PC-9 (cell line): ENCODE results near the gene KRT16. TPM values are rescaled to one million over a fixed set of nuclear protein-coding genes. Genes with fewer than 3 reads are reported as not detected.

Experiments used
- BruUV-seq: library from RNA; stranded (reverse); fragments of 400-500 nt; replicated peaks from 2 replicates; lab custom pipeline; 2021; lab: Mats Ljungman, UMichigan
- CTCF ChIA-PET: fragments of 300-600 bp; sonication (Branson Sonifier 250); formaldehyde crosslinking; loops from one replicate; lab custom pipeline; 2022; ENCODE audit warnings: antibody characterized with exemption; lab: Charles Lee
- POLR2A ChIA-PET: fragments of 300-600 bp; sonication (Branson Sonifier 250); formaldehyde crosslinking; loops from one replicate; lab custom pipeline; 2022; ENCODE audit warnings: antibody characterized with exemption; ENCODE audit not compliant: unreplicated experiment; lab: Charles Lee
- DNase-seq, 2 experiments: peaks; one replicate each; pipeline versions ENCODE4 v3.0.0 to v3.0.0-alpha.2; 2015 to 2022; ENCODE audit warnings: mixed read lengths in 1 of 2
- H2AFZ ChIP-seq: fragments of 200-600 bp; sonication (generic); 2 replicates; pipeline ENCODE4 v1.8.1; 2017; ENCODE audit warnings: antibody characterized with exemption
- H3F3A ChIP-seq: fragments of 200-600 bp; sonication (generic); 2 replicates; pipeline ENCODE4 v1.8.1; 2017; ENCODE audit warnings: antibody characterized with exemption, mild to moderate bottlenecking, low read depth; ENCODE audit not compliant: insufficient read depth
- H3K27ac ChIP-seq: fragments of 200-600 bp; sonication (generic); 2 replicates; pipeline ENCODE4 v1.6.1; 2016; ENCODE audit warnings: mixed run types
- H3K27me3 ChIP-seq: fragments of 200-600 bp; sonication (generic); 2 replicates; pipeline ENCODE4 v1.6.1; 2016; ENCODE audit warnings: low read depth, mixed run types; ENCODE audit not compliant: insufficient read depth
- H3K36me3 ChIP-seq: fragments of 200-600 bp; sonication (generic); 2 replicates; pipeline ENCODE4 v1.6.1; 2016; ENCODE audit warnings: low read depth, mixed run types
- H3K4me1 ChIP-seq: fragments of 200-600 bp; sonication (generic); replicated peaks from 2 replicates; pipeline ENCODE4 v1.6.1; 2016; ENCODE audit warnings: mixed run types; ENCODE audit not compliant: insufficient read depth
- H3K4me2 ChIP-seq: fragments of 200-600 bp; sonication (generic); 2 replicates; pipeline ENCODE4 v1.6.1; 2017; ENCODE audit warnings: mixed run types
- H3K4me3 ChIP-seq: fragments of 200-600 bp; sonication (generic); 2 replicates; pipeline ENCODE4 v1.6.1; 2016; ENCODE audit warnings: mixed run types
- H3K79me2 ChIP-seq: fragments of 200-600 bp; sonication (generic); 2 replicates; pipeline ENCODE4 v1.6.1; 2017; ENCODE audit warnings: low read depth, mixed run types
- H3K9me2 ChIP-seq: fragments of 200-600 bp; sonication (generic); 2 replicates; pipeline ENCODE4 v1.8.1; 2017; ENCODE audit warnings: mild to moderate bottlenecking; ENCODE audit not compliant: insufficient read depth
- H3K9me3 ChIP-seq: fragments of 200-600 bp; sonication (generic); 2 replicates; pipeline ENCODE4 v1.8.1; 2016; ENCODE audit warnings: low read depth; ENCODE audit not compliant: insufficient read depth
- H4K20me1 ChIP-seq: fragments of 200-600 bp; sonication (generic); 2 replicates; pipeline ENCODE4 v1.8.1; 2017; ENCODE audit not compliant: insufficient read depth
- CTCF ChIP-seq: fragments of 200-600 bp; sonication (generic); conservative IDR thresholded peaks from 2 replicates; pipeline ENCODE4 v1.6.1; 2017; ENCODE audit warnings: mixed run types, antibody characterized with exemption, mild to moderate bottlenecking, moderate library complexity
- EZH2 ChIP-seq: fragments of 200-600 bp; sonication (generic); IDR thresholded peaks from 2 replicates; pipeline ENCODE4 v1.8.0; 2017; ENCODE audit warnings: antibody characterized with exemption, low read depth
- intact Hi-C: fragments of 100-400 bp; cut with micrococcal nuclease; formaldehyde crosslinking; loops from one replicate; pipeline ENCODE4 v1.10.0; 2022; ENCODE audit not compliant: unreplicated experiment
- total RNA-seq: library from RNA; stranded (reverse); gene quantifications from 2 replicates; pipeline ENCODE4 v1.2.3, GENCODE V29; 2021

KRT16 gene
- total RNA-seq, 1 experiment from 2014 or later = 41.7 TPM

- no peaks in the 10 kb centered on the region for H3K4me1 ChIP-seq
- no peaks in the 10 kb centered on the region for H3K79me2 ChIP-seq
- H3F3A ChIP-seq = 0 out of 2 replicates have a peak, but pooled peaks cover 2% of the 10 kb centered on the region
- DNase-seq = no peak
- no peak overlapping the region for H3K4me2 ChIP-seq
- intact Hi-C loops = no loop called here
- H3K36me3 ChIP-seq = no peaks in the 10 kb centered on the region
- no peaks in the 10 kb centered on the region for H4K20me1 ChIP-seq
- no peaks in the 10 kb centered on the region for H3K9me2 ChIP-seq
- no peak overlapping the region for H2AFZ ChIP-seq
- H3K9me3 ChIP-seq = no peaks in the 10 kb centered on the region
- BruUV-seq = no TSS peak
- no peak overlapping the region for H3K27ac ChIP-seq
- no peaks in the 10 kb centered on the region for H3K27me3 ChIP-seq
- CTCF ChIA-PET = interaction anchor here (0.7 kb wide), 1 partner anchor 55 kb away, joined by 5 read pairs; no protein-coding TSS in a partner anchor
- POLR2A ChIA-PET = no interaction called here
- TF ChIP-seq CTCF (no peak), EZH2 (no peak)
- no peak overlapping the region for H3K4me3 ChIP-seq
Measured at GRCh38 chr17:41639492-41640473, 27.2 kb upstream of the KRT16 start.

GRCh38 chr17:41638941-41639340, 26.4 kb upstream of the KRT16 start:
- H3K79me2 ChIP-seq = no peaks in the 10 kb centered on the region
- POLR2A ChIA-PET = no interaction called here
- no peak overlapping the region for H3K4me2 ChIP-seq
- no peak for TF ChIP-seq CTCF
- TF ChIP-seq EZH2 = no peak
- H3K27me3 ChIP-seq = no peaks in the 10 kb centered on the region
- H3K9me2 ChIP-seq = no peaks in the 10 kb centered on the region
- intact Hi-C loops = no loop called here
- no peak overlapping the region for H3K27ac ChIP-seq
- H2AFZ ChIP-seq = no peak overlapping the region
- no peak overlapping the region for H3K4me3 ChIP-seq
- H3K4me1 ChIP-seq = no peaks in the 10 kb centered on the region
- no peaks in the 10 kb centered on the region; the same call in 1 of the 2 replicates for H3F3A ChIP-seq
- H3K36me3 ChIP-seq = no peaks in the 10 kb centered on the region
- CTCF ChIA-PET = no interaction called here
- no peaks in the 10 kb centered on the region for H3K9me3 ChIP-seq
- DNase-seq = no peak
- no TSS peak for BruUV-seq
- H4K20me1 ChIP-seq = no peaks in the 10 kb centered on the region

GRCh38 chr17:41638194-41638593, 25.6 kb upstream of the KRT16 start:
- Histone ChIP-seq H3K79me2 (no peaks in the 10 kb centered on the region), H3K4me1 (no peaks in the 10 kb centered on the region), H3F3A (peaks cover 4% of the 10 kb centered on the region; the same call in 1 of the 2 replicates), H4K20me1 (no peaks in the 10 kb centered on the region), H3K4me2 (no peak overlapping the region), H3K4me3 (no peak overlapping the region), H3K36me3 (no peaks in the 10 kb centered on the region), H3K27me3 (no peaks in the 10 kb centered on the region), H3K27ac (no peak overlapping the region), H2AFZ (no peak overlapping the region), H3K9me3 (no peaks in the 10 kb centered on the region), H3K9me2 (no peaks in the 10 kb centered on the region)
- CTCF ChIA-PET = no interaction called here
- BruUV-seq = no TSS peak
- POLR2A ChIA-PET = no interaction called here
- no peak for DNase-seq
- intact Hi-C loops = no loop called here
- no peak for TF ChIP-seq CTCF
- TF ChIP-seq EZH2 = no peak
